GM19467 (cell line): ENCODE data around the gene SAPCD2.

Experiments used
- ATAC-seq: cut with Tn5 transposase; IDR thresholded peaks from one replicate; pipeline ENCODE4 v1.9.1; 2021; ENCODE audit warnings: mild to moderate bottlenecking, moderate library complexity; ENCODE audit not compliant: unreplicated experiment

SAPCD2 gene

DNA sequence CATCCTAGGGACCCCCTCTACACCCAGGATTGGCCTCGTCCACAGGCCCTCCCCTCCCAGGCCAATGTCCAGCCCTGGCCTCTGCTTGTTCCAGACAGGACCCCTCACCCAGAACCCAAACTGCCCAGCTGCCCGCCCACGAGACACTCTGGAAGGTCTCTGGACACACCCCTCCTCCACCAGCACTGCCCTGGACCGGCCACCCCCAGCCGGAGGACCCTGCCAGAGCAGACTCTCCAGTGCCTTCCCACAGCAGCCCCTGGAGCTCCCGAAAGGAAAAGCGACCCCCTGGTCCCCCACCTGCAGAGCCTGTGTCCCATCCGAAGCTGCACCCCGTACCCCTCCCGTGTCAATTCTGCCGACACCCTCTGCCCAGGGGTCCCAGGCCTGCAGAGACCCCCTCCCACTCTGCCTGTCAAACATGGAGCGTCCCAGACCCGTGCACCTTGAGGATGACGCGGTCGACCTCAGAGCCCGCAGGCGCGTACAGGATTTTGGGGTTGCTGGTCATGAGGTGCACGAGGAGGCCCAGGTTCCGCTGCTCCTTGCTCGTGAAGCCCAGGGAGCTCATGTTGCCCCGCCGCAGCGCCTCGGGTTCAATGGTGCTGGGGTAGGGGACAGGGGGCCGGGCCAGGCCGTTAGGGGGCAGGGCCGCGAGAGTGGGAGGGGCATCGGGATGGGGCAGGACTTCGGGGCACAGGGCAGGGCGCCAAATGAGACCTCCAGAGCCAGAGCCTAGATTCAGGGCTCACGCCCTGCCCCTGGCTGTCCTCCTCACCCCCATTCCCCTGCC is 50.3 kb downstream of the SAPCD2 start:
- no peak for ATAC-seq

DNA sequence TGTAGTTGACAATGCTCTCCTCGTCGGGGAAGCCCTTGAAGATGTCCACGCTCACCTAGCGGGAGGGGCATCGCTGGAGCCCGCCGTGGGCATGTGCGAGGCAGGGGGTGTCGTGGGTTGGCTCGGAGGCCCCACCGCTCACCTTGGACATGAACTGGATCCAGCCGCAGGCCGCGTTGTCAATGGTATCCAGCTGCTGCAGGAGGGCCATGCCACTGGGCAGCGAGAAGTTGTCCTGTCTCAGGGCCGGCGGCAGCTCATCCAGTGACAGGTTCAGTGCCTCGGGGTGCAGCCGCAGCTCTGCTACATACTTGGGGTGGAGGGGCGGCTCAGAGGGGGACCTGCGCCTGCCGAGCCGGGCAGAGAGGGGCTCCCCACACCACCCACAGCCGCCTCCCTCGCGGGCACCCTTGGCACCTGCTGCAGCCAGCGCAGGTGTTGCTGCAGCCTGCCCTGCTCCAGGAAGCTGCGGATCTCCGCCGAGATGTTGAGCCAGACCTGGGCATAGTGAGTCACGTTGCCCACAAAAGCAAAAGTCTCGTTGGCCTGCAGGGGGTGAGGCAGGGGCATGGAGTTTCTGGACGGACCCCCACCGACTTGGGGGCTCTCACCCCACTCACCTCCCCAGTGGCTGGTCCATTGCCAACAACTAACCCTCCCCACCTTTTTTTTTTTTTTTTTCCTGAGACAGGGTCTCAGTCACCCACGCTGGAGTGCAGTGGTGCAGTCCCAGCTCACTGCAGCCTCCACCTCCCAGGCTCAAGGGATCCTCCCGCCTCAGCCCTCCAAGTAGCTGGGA is 51.4 kb downstream of the SAPCD2 start:
- ATAC-seq, result no peak

DNA sequence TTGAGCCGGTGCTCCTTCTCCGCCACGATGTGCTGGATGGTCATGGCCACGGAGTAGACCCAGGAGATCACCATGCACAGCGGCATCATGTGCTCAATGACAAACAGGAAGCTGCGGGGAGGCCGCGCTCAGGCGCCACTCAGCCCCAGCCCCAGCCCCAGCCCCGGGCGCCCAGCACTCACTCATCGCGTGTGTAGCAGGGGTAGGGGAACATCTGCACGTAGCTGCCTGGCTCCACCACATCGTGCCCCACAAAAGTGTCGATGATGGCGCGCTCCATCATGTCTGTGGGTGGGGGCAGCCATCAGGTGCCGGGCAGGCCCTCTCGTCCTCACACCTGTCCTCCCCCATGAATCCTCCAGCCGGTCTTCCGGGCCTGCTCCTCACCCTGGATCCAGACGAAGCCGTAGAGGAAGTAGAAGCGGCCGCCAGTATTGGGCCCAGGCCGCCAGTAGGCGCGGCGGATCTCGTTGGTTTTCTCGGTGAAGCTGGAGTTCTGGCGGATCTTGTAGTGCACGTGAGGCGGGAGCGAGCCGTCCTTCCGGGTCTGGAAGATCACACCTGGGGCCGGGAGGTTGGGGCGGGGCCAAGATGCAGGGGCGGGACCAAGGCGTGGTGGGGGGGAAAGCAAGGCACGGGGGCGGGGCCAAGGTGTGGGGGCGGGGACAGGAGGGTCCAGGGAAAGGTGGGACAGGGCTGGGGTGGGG is 52.4 kb downstream of the SAPCD2 start:
- no peak for ATAC-seq

DNA sequence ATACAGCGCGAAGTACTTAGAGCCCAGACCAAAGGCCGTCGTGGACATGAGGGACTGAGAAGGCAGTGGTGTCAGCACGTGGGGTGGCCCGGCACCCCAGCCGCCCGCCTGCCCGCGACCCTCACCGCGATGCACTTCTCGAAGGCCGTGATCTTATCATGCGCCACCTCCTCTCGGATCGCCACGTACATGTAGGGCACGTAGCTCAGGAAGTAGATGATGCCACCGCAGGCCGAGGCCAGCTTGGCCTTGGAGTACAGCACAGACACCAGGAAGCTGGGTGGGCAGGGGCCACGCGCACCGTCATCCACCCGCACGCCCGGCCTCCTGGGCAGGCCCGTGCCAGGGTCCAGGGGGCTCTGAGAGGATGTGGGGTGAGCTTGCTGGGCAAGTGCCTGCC is 53.3 kb downstream of the SAPCD2 start:
- ATAC-seq, result no peak

DNA sequence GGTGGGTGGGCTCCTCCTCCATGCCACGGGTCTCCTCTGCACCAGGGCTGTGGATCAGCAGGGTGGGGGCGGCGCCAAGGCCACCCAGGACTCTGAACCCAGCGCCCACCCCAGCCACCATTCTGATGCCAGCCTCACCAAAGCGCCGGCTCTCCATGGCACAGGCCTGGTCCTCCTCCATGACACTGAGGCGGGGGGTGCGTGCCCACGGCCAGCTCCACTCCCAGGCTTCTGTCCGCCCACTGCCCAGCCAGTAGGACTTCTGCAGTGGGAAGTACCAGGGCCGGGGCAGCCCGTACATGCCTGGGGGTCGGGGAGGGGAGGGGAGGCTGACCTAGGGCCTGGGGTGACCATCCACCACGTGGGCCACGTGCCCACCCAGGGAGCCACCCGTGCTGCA is 53.9 kb downstream of the SAPCD2 start:
- ATAC-seq, result no peak

DNA sequence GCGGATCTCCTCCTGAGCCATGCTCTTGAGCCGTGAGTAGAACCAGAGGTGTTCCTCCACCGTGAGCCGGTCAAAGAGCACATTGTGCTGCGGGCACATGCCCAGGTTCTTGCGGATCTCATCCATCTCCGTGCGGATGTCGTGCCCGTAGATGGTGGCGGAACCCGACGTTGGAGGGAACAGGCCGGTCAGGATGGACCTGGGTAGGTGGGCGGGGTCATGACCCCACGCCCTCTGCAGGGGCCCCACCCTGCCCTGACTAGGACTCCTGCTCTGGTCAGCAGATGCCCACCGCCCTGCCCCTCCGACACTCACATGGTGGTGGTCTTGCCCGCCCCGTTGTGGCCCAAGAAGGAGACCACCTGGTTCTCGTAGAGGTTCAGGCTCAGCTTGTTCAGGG is 54.4 kb downstream of the SAPCD2 start:
- ATAC-seq, result no peak

DNA sequence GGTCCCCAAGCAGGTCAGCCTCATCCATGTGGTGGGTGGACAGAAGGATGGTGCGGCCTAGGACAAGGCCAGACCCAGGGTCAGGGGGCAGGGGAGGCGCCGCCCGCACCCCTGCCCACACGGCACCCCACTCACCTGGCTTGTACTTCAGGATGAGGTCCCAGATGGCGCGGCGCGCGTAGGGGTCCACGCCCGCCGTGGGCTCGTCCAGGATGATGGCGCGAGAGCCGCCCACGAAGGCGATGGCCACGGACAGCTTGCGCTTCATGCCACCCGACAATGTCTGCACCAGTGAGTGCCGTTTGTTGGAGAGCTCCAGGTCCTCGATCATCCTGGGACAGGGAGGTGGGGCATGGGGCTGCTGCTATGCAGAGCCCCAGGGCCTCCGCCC is 54.8 kb downstream of the SAPCD2 start:
- ATAC-seq, result no peak

DNA sequence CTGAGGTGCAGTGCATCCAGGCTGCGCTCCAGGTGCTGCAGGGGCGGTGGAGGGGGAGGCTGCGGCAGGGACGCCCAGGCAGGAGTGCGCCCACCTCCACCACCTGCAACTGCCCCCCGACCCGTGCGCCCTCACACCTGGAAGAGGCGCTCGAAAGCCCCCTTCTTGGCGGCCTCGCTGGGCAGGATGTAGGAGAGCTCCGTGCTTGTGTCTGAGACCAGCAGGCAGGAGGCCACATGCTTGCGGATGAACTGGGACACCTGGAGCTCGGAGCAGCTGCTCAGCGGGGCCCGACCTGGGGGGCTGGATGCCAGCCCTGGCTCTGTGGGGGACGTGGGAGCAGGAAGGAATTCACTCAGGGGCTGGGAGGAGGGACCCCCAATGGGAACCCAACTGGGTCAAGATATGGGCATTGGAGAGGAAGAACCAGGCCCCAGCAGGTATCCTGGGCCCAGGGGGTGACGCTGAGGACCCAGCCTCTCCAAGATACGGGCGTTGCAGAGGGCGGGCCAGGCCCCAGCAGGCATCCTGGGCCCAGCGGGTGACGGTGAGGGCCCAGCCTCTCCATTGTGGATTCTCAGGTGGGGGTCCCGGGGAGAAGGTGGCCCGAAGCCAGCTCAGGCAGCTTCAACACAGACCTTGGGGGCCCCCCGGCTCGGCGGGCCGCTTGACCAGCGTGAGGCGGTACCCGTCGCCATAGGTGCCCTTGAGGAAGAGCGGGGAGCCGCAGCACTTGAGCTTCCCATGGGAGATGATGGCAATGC is 55.4 kb downstream of the SAPCD2 start:
- no peak for ATAC-seq

DNA sequence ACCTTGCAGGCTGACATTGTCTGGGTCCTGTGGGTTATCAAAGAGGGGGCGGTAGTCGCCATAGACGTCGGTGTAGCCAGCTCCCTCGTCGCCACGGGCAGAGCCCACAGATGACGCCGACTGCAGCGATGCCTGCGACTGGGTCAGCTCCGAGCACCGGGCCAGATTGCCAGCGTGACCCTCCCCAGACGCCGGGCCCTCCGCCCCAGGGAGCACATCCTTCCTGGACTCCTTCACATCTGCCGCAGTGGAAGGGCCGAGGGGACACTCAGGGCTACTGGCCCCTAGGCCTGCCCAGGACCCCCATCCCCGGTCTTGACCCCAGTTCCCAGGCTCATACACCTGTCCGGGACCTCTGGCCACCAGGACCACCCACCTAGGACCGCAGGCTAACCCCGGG is 56.2 kb downstream of the SAPCD2 start:
- no peak for ATAC-seq

DNA sequence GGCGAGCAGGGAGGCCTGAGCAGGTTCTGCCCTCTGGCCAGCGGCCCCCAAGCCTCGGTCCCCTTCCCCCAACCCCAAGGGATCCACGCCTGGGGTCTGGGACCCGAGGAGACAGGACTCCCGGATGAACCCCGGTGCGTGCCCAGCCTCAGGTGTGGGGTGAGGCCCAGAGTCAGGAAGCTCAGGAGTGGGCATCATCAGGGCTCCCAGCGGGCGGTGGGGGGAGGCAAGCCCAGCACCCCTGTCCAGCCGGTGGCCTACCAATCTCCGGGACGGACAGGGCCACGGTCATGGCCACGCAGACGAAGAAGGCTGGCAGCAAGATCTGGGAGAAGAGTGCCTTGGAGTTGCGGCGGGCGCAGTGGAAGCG is 56.8 kb downstream of the SAPCD2 start:
- ATAC-seq, result no peak

DNA sequence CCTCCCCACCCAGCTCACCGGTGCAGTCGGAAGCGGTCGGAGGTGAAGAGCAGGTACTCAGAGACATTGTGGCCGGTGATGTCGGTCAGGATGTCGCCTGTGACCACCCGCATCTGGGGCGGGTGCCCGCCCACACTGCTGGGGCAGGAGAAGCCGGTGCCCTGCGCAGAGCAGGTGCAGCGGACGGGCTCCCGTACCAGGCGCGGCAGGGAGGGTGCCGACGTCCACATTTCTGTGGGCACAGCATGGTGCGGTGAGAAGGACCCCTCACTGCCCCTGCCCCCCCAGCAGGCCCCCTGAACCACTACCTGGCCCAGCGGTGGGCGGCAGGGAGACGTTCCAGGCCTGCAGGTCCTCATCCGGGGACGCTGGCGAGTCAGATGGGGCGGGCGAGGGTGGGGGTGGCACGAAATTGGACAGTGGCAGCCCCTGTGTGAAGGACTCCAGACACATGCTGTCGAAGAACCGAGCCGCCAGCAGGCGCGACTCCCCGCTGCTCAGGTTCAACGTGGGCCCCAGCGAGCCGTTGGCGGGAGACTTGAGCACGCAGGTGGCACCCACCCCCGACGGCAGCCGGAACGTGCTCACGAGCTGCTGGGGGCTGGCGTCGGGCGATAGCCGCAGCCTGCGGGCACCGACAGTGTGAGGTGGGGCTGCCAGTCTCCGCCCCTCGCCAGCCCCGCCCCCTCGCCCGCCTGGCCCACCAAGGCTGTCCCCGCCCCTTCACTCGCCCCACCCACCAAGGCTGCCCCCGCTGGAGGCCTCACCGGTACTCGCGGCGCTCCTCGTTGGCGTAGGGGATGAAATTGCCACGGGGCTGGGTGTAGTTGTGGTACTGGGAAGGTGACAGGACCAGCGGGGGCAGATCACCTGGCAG is 57.4 kb downstream of the SAPCD2 start:
- no peak for ATAC-seq
